HPDE6-E6E7 (cell line): ENCODE results near the gene JMJD7.
A peak's percentile ranks its signal among the peaks of the same experiment; 100 is the strongest.

ENCODE experiments used
- DNase-seq: peaks from one replicate; pipeline ENCODE4 v3.0.0; 2011; ENCODE audit warnings: missing footprints; ENCODE audit errors: extremely low spot score

The JMJD7 gene

GRCh38 chr15:41844814-41845213 lies 16.9 kb downstream of the JMJD7 start:
- no peak for DNase-seq

DNA sequence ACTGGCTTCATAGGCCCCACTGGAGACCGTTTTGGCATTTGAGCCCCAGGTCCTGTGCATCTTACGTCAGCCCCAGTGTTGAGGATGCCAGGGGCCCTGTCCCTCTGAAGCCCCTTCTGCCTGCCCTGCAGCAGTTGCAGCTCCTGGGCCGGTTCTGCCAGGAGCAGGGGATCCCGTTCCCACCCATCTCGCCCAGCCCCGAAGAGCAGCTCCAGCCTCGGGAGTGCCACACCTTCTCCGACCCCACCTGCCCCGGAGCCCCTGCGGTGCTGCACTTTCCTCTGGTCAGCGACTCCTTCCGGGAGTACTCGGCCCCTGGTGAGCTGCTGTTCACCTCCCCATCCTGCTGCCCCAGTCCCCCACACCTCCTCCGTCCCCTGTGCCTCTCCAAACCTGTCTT lies 19.3 kb downstream of the JMJD7 start:
- DNase-seq, result no peak

- no peak for DNase-seq
Observed at GRCh38 chr15:41847981-41848380, 20.1 kb downstream of the JMJD7 start.

GRCh38 chr15:41848631-41849030 lies 20.7 kb downstream of the JMJD7 start:
- DNase-seq, result no peak

- DNase-seq, result no peak
Observed at GRCh38 chr15:41849204-41849603, 21.3 kb downstream of the JMJD7 start.

GRCh38 chr15:41849861-41850260 lies 22.0 kb downstream of the JMJD7 start:
- peak; percentile 50 for DNase-seq

DNA sequence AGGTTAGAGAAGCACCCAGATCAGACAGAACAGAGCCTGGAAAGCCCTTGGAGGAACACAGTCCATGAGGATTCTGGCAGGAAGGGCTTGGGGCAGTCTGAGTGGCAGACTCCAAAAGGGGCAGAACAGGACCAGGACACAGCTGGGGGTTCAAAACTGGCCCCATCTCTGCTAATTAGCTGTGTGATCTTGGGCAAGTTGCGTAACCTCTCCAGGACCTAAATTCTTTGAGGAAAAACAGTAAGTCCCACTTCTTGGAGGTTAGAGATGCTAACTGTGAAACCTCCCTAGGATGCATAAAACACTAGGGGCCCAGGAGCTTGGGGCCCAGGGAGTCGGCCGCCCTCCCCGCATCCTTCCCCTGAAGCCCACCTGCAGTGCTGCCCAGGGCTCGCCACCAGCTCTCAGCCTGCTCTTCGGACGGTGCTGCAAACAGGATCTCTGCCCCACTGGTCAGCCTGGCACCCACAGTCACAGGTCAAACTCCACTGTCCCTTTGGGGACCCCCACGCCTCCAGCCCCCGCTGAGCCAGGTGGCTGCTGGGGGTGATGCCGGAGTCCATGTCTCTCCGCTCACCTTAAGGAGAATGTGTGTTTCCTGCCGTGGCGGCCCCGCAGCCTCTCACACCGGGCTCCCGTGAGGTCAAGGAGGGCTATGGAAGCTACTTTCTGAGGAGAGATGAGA lies 22.7 kb downstream of the JMJD7 start:
- DNase-seq, result no peak

DNA sequence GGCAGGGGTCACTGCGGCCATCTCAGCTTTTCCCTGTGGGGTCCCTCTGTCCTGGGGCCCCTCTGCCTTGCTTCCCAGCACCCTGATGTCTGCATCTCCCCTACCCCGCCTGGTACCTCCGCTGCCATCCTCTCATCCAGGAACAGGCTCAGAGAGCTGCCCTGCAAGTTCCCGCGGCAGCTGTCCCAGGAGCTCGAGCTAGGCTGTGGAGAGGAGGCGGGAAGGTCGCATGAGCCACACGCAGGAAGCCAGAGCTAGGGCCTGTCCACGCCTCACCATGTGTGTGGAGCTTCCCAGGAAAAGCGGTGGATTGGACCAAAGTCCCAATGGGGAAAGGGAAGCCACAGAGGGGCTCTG lies 23.3 kb downstream of the JMJD7 start:
- DNase-seq, result no peak

DNA sequence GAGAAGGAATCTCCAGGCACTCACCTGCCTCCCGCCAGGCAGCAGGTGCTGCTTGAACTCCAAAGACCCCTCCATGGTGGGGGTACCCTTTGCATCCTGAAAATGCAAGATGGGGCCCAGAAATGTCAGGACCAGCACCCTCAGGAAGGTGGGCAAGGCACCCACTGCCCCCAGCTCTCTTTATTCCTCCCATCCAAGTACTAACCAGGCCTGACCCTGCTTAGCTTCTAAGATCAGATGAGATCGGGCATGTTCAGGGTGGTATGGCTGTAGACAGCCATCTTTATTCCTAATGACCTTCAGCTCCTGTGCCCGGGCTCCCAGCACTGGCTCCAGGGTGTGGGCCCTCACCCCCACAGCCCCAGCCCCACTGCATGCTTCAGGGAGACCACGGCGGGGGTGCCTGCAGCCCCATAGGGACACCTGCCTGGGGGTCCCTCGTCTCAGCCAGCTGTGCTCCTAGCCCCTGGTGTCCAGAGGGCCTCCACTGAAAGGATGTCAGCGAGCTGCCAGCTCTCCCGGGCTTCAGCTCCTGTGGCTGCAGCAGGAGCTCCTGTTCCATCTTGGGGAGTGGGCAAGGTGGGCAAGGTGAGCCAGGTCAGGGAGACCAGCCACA lies 24.0 kb downstream of the JMJD7 start:
- no peak for DNase-seq

DNA sequence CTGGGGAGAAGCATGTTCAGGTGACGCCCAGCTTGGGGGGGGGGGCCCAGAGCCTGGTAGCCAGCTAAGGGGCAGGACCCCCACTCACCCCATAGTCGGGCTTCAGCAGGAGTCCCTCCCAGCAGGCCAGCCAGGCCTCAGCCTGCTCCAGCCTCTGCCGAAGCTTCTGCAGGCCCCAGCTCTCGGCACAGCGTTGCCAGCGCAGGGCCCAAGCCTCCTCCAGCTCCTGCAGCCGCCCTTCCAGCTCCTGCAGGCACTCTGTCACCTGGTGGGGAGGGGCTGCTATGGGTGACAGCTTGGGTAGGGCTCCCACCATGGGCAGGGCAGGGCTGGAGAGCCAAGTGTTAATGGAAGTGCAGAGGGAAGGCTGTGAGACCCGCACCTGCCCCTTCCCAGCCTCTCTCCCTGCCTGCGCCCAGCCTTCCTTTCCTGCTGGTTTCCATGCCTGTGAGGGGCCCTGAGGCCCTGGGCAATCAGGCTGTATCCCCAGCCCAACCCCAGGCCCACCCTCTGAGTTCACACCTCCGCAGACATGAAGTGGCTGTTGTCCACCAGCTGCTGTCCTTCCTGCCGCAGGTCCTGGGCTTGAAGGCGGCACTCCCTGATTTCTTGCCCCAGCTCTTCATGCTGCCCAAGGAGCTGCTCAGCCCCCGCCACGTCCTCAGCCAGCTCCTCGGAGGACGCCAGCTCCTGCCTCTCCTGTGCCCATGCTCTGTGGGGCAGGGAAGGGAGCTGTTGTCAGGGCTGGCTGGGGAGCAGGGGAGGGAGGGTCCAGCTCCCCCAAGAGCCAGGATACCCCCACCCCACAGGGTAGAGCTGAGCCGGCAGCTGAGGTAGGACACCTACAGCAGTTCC lies 25.1 kb downstream of the JMJD7 start:
- no peak for DNase-seq

GRCh38 chr15:41853831-41854230 lies 25.9 kb downstream of the JMJD7 start:
- no peak for DNase-seq

DNA sequence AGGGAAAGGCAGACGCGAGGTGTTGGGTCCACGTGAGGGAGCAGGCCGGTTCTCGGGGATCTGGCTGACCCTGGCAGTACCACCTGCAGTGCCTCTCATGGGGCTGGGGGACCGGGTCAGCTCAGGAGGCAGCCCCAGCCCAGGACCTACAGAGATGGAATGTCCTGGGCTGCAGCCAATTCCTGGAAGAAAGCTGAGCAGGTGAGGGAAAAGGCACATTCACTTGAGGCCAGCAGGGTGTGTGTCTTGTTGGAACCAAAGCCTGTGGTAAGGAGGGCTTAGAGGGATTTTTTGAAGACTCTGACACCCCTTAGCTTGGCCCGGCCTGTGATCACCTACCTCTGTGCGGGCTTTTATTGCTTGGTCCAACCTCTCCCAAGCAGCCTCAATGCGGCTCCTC lies 26.6 kb downstream of the JMJD7 start:
- DNase-seq, result no peak

GRCh38 chr15:41855261-41855961 lies 27.5 kb downstream of the JMJD7 start:
- DNase-seq, result no peak

DNA sequence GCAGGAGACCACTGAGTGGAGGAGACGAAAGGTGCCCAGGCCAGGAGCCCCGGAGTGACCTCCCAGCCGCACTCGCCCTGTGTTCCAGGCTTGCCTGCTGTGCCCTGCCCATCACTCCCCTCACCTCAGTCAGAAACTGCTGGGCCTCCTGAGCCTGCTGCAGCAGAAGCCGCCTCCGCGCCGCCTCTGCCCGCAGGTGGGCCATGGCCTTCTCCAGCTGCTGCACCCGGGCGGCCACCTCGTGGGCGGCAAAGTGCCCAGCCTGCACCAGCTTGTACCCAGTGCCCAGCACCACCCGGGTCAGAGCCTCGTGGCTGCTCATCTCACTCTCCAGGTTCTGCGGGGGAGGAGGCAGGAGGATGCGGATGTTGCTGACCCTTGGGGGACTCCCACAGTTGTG lies 28.4 kb downstream of the JMJD7 start:
- DNase-seq, result no peak

GRCh38 chr15:41856716-41857115 lies 28.8 kb downstream of the JMJD7 start:
- no peak for DNase-seq

DNA sequence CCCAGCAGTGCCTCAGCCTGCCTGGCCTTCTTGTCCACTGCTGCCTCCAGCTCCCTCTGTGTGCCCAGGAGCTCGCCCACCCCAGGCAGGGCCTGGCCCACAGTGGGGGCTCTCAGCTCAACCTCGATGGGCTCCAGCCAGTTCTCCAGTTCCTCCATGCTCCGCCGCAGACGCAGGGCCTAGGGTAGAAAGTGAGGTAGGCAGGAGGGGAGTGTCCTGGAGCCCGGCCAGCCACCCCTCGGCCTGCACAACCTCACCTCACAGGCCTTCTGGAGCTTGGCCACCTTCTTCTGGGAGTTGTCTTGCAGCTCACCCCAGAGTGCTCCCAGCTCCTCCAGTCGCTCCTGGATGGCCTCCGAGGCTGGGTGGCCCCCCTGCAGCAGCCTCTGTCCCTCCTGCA lies 29.4 kb downstream of the JMJD7 start:
- DNase-seq, result no peak

DNA sequence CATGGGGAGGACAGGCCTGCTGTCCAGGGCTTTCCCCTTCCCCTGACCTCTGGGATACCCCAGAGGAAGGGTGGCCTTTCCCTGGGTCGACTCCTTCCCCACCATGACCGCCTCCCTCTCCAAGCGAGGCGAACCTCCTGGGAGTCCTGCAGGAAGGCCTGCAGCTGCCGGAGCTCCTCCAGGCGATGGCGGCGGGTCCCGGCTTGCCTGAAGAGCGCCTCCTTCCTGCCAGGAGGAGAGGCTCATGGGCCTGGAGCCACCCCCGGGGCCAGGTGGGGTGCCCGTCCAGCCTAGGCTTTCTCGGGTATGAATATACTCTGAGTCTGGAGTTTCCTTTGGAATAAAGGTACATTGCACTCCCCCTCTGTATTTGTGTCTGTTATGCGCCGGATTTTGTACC lies 30.9 kb downstream of the JMJD7 start:
- DNase-seq, result no peak

DNA sequence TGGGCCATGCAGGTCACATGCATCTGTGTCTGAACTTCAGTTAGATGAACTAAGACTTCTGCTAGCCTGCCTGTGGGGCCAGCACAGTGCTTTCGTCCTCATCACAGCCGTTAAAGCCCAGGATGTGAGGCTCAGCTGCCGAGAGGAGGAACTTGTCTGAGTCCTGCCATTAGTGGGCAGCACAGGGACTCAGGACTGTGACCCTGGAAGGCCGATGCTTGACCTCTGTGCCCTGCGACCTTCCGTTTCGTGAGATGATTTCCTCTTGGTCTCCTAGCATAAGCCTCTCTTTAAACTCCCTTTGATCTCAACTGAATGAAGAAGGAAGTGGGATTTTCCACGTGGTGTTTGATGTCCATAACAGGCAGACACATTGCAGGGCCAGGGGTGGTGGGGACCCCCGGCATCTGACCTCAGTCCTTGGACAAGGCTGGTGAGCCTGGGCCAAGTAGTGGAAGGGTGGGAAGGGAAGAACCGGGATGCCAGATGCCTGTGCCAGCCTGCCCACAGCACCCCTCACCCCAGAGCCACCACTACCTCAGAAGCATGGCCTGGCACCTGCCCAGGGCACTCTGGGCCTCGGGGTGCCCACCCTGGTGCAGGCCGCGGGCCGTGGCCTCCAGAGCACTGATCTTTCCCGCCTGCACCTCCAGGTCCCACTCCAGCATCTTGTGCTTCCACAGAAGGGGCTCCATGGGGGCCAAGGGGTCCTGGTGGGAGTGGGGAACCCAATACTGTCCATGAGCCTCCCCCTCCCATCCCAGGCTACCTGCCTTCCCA lies 32.3 kb downstream of the JMJD7 start:
- no peak for DNase-seq

- no peak for DNase-seq
Observed at GRCh38 chr15:41861736-41862356, 34.0 kb downstream of the JMJD7 start.

DNA sequence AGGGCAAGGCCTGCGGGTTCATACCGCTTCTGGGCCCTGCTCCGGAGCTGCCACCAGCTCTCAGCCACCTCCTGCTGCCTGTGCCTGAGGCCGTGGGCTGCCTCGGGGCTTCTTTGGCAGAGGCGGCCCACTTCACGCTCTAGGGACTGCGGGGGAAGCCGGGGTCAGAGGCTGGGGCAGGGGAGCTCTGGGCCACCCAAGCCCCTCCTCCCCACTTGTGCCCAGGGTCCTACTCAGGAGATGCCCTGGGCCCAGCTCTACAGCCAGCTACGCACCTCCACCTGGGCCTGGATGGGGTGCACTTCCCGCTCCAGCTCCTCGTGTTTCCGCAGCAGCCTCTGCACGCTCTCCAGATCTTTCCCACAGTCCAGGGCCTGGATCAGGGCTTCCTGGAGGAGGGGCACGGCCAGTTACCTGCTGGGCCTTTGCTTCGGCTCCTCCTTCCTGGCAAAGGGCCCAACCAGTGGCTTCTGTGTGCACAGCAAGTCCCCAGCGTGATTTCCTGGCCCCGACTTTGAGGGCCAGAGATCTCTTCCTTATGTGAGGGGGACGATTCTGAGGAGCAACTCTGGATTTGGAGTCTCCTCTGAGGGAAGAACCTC lies 34.7 kb downstream of the JMJD7 start:
- DNase-seq, result no peak
